ENCODE data around the gene CNGB1. TPM values are rescaled to one million over a fixed set of nuclear protein-coding genes. Genes with fewer than 3 reads are reported as not detected.

Gene CNGB1
- polyA plus RNA-seq, 1 of the 3 experiments (the other 2 are of a cell fraction) = 0.05 TPM

- POLR2A ChIA-PET = no interaction called here
Observed at GRCh38 chr16:57988929-57989328, 18.0 kb upstream of the CNGB1 start.

More at GRCh38 chr16:57988929-57989328, 18.0 kb upstream of the CNGB1 start:
- DNase-seq = no peak
- Histone ChIP-seq H3K4me2 (no peak overlapping the region), H3K9me2 (no peaks in the 10 kb centered on the region), H4K20me1 (ENCODE audit: insufficient read depth) (no peaks in the 10 kb centered on the region), H3K4me3 (ENCODE audit: low read depth in 2 of 2, low read length in 1 of 2) (no peak overlapping the region), H3K4me1 (ENCODE audit: control insufficient read depth in 1 of 2, insufficient read depth in 2 of 2, low read depth in 1 of 2, low read length in 1 of 2) (peaks cover 0 to 16% of the 10 kb centered on the region in 2 experiments; a peak in 1 of 4 replicates), H3K36me3 (replicated peaks in 1 of 2; ENCODE audit: control insufficient read depth in 1 of 2, insufficient read depth in 2 of 2, low read length in 1 of 2) (no peaks in the 10 kb centered on the region), H3K9me3 (no peaks in the 10 kb centered on the region), H3F3A (replicated peaks; ENCODE audit: insufficient read depth) (no peaks in the 10 kb centered on the region), H3K27ac (ENCODE audit: low read depth in 2 of 2, low read length in 1 of 2) (no peak overlapping the region; a peak in 1 of 4 replicates), H3K79me2 (ENCODE audit: insufficient read depth) (no peaks in the 10 kb centered on the region), H3K9ac (no peak overlapping the region), H3K27me3 (ENCODE audit: insufficient read depth) (no peaks in the 10 kb centered on the region), H2AFZ (ENCODE audit: low read depth) (no peak overlapping the region)
- TF ChIP-seq NRF1 (IDR thresholded peaks at IDR 0.05; ENCODE audit: low read depth, low read length) = no peak
- no peak for TF ChIP-seq SMC3 (IDR thresholded peaks at IDR 0.05; ENCODE audit: low read depth, low read length)
- TF ChIP-seq GATA2 (CRISPR knock-in tag; IDR thresholded peaks at IDR 0.05) = no peak
- no peak for TF ChIP-seq ZBTB33 (IDR thresholded peaks at IDR 0.05; ENCODE audit: borderline replicate concordance, low read depth)
- no peak for TF ChIP-seq USF1 (IDR thresholded peaks at IDR 0.05; ENCODE audit: borderline replicate concordance, low read depth)
- TF ChIP-seq CTCF (IDR thresholded peaks at IDR 0.05) = no peak
- TF ChIP-seq POLR2AphosphoS5 (IDR thresholded peaks at IDR 0.05; ENCODE audit: low read depth, low read length) = no peak
- no peak for TF ChIP-seq RXRA (IDR thresholded peaks at IDR 0.05; ENCODE audit: borderline replicate concordance, low read depth)
- TF ChIP-seq MXI1 (IDR thresholded peaks at IDR 0.05; ENCODE audit: low read depth, low read length) = no peak
- TF ChIP-seq TAF1 (IDR thresholded peaks at IDR 0.05; ENCODE audit: borderline replicate concordance, low read depth, low read length) = no peak
- TF ChIP-seq YY1 (IDR thresholded peaks at IDR 0.05; ENCODE audit: low read depth) = no peak
- TF ChIP-seq JUND (IDR thresholded peaks at IDR 0.05) = no peak
- no peak for TF ChIP-seq RCOR1 (IDR thresholded peaks at IDR 0.05; ENCODE audit: low read length)
- no peak for TF ChIP-seq ELF1 (IDR thresholded peaks at IDR 0.05)
- no peak for TF ChIP-seq TCF12 (IDR thresholded peaks at IDR 0.05)
- no peak for TF ChIP-seq FOXJ3 (CRISPR knock-in tag; IDR thresholded peaks at IDR 0.05)
- CTCF ChIA-PET = interaction anchor here (1.2 to 3.3 kb wide), 4 partner anchors 11 to 132 kb away, joined by 4 to 18 read pairs (median 6); partner anchors contain the start of genes USB1 and ZNF319
- WGBS (ENCODE audit: low lambda C conversion rate) = no CpG with 5 or more reads among the region's 1 CpG

Measured in SK-N-SH (cell line).